GM12892 (cell line): ENCODE results near the gene UGT1A3. TPM values are rescaled to one million over a fixed set of nuclear protein-coding genes. Genes with fewer than 3 reads are reported as not detected.

Experiments used
- DNase-seq: peaks from one replicate; pipeline ENCODE4 v3.0.0; 2011; ENCODE audit not compliant: insufficient read length
- FAIRE-seq: peaks from 2 replicates; lab custom pipeline; 2011; peaks lifted over from hg19 to GRCh38; lab: Jason Lieb, UNC
- POLR2A ChIP-seq: IDR thresholded peaks from 2 replicates; pipeline ENCODE4 v1.6.1; 2011; ENCODE audit warnings: low read depth, low read length, control low read depth
- POLR2AphosphoS5 ChIP-seq: IDR thresholded peaks from 2 replicates; pipeline ENCODE4 v1.6.1; 2011; ENCODE audit warnings: low read depth, low read length, control low read depth
- TAF1 ChIP-seq: IDR thresholded peaks from 2 replicates; pipeline ENCODE4 v1.6.1; 2011; ENCODE audit warnings: low read depth, mild to moderate bottlenecking, control low read depth, low read length, borderline replicate concordance
- polyA plus RNA-seq: library from polyadenylated mRNA; unstranded; fragments of >200 nt; gene quantifications from one replicate; pipeline ENCODE4 v1.2.1, GENCODE V29; 2012; ENCODE audit warnings: missing spikeins, inconsistent platforms; ENCODE audit not compliant: missing spikeins

UGT1A3 gene
- polyA plus RNA-seq: not detected

- TF ChIP-seq TAF1 (no peak), POLR2A (no peak), POLR2AphosphoS5 (no peak)
- DNase-seq (no peak), FAIRE-seq (no peak)
Measured at GRCh38 chr2:233728723-233729301, at the start of gene UGT1A3. UGT1A3 (plus strand) TSS chr2:233729042; CDS start chr2:233729127, 85 bp downstream.

DNA sequence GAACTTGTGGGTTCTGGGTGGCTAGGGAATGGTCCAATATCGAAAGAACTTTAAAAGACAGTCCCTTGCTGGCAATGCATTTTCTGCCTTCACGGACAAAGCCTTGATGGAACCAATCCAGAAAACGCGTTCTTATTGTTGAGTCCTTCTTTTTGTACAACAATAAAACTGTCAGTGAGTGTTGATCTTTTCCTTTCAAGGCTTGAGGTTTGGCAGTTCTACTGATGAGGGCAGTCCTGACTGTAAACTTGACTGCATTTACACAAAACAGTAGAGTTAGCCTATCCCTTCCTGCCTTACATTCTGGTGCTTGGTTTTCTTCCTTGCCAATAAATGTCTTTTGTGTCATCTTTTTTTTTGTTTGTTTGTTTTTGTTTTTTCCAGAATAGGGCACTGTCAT is 49.6 kb upstream of the UGT1A3 start:
- DNase-seq (no peak), FAIRE-seq (no peak)
- no peak for TF ChIP-seq POLR2A
- no peak for TF ChIP-seq POLR2AphosphoS5
- no peak for TF ChIP-seq TAF1

DNA sequence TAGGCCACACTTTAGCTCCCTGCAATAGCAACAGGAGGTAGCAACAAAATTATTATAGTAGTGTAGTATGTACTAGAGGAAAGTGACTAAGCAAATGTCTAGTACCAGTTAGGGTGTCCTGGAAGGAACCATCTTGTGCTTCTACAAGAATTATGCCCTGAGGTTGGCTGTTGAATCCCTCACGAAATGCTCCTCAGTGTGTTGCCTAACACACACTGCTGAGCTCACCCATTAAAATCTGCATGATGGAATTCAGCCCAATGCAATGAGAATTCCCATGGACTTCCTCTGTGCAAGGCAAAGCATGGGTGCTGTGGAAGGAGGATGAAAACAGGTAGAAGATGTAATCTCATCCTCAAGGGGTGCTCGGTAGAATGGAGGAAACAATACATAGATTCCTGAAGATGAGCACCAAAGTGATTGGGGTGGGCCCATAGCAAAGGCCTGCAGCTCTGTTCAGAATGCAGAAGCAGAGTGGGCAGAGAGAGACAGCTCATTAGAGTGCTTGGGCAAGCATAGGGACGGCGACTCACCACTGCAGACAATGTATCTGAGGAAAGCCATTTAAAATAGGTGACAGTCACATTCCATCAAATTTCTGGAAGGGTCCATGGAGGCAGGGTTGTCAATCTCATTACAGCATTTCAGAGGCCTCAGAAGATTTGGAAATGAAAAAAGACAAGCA is 48.3 kb upstream of the UGT1A3 start:
- TF ChIP-seq POLR2A (no peak), TAF1 (no peak), POLR2AphosphoS5 (no peak)
- FAIRE-seq (no peak), DNase-seq (no peak)

DNA sequence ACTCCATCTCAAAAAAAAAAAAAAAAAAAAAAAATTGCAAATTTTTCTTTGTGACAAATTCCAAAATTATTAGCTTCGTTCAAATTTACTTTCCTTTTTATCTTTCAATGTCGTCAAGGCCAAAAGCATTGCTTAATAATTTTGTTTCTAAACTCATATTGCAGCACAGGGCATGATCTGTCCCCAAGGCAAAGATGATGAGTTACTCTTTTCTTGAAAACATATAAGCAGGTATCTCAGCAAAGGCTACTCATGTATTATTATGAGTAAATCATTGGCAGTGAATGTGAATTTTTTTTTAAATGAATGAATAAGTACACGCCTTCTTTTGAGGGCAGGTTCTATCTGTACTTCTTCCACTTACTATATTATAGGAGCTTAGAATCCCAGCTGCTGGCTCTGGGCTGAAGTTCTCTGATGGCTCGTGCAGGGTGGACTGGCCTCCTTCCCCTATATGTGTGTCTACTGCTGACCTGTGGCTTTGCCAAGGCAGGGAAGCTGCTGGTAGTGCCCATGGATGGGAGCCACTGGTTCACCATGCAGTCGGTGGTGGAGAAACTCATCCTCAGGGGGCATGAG is 47.2 kb upstream of the UGT1A3 start, which contains the start of gene UGT1A7:
TSS of gene UGT1A7 (plus strand) at position 381 of the 579 bp plus-strand sequence. CDS start at position 418, 37 bp downstream.
- no peak for DNase-seq
- FAIRE-seq: no peak
- TF ChIP-seq POLR2A (no peak), POLR2AphosphoS5 (no peak), TAF1 (no peak)

- TF ChIP-seq POLR2AphosphoS5: no peak
- TF ChIP-seq POLR2A: no peak
- TF ChIP-seq TAF1: no peak
- FAIRE-seq: no peak
- DNase-seq: no peak
Measured at GRCh38 chr2:233684640-233685039, 44.2 kb upstream of the UGT1A3 start.

DNA sequence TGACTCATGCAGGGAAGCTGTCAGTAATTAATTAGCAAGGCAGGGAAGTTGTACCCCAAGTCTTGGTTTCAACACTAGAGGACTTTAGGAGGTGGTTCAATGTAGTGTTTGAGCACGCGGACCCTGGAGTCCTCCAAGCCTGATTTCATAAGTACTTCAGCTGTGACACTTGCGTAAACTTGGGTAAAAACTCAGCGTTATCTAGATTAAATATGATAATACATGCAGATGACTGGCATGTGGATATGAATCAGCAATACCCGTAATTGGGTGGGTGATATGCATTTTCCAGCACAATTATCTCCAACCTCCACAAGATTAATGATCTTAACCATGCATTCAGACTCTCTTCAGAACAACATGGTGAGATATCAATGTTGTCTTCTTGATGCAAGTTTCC is 41.9 kb upstream of the UGT1A3 start:
- DNase-seq (no peak), FAIRE-seq (no peak)
- TF ChIP-seq TAF1 (no peak), POLR2A (no peak), POLR2AphosphoS5 (no peak)

- FAIRE-seq: no peak
- DNase-seq: no peak
- no peak for TF ChIP-seq POLR2AphosphoS5
- TF ChIP-seq POLR2A: no peak
- TF ChIP-seq TAF1: no peak
Measured at GRCh38 chr2:233688341-233688740, 40.5 kb upstream of the UGT1A3 start.

DNA sequence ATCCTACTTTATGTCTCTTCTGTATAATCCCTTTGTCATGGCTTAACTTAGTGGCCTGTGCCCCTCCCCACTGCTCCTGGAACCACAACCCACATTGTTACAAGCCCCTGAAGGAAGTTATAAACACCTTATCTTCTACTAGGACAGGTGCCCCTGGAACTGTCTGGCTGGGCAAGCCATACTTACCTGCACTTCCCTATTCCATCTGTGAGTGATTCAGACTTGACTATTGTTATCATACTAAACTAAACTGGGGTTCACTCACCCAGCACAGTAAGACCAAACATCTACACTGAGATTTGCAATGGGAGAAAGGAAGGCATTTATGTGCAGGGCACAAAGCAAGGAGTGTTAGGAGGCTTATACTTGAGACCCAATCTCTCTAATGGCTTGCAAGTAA is 39.8 kb upstream of the UGT1A3 start:
- no peak for TF ChIP-seq POLR2AphosphoS5
- FAIRE-seq: no peak
- no peak for DNase-seq

- no peak for FAIRE-seq
- no peak for TF ChIP-seq TAF1
- no peak for TF ChIP-seq POLR2AphosphoS5
- no peak for TF ChIP-seq POLR2A
- no peak for DNase-seq
Measured at GRCh38 chr2:233689501-233689900, 39.3 kb upstream of the UGT1A3 start.

- DNase-seq (no peak), FAIRE-seq (no peak)
- TF ChIP-seq TAF1 (no peak), POLR2A (no peak), POLR2AphosphoS5 (no peak)
Measured at GRCh38 chr2:233690444-233690843, 38.4 kb upstream of the UGT1A3 start.

DNA sequence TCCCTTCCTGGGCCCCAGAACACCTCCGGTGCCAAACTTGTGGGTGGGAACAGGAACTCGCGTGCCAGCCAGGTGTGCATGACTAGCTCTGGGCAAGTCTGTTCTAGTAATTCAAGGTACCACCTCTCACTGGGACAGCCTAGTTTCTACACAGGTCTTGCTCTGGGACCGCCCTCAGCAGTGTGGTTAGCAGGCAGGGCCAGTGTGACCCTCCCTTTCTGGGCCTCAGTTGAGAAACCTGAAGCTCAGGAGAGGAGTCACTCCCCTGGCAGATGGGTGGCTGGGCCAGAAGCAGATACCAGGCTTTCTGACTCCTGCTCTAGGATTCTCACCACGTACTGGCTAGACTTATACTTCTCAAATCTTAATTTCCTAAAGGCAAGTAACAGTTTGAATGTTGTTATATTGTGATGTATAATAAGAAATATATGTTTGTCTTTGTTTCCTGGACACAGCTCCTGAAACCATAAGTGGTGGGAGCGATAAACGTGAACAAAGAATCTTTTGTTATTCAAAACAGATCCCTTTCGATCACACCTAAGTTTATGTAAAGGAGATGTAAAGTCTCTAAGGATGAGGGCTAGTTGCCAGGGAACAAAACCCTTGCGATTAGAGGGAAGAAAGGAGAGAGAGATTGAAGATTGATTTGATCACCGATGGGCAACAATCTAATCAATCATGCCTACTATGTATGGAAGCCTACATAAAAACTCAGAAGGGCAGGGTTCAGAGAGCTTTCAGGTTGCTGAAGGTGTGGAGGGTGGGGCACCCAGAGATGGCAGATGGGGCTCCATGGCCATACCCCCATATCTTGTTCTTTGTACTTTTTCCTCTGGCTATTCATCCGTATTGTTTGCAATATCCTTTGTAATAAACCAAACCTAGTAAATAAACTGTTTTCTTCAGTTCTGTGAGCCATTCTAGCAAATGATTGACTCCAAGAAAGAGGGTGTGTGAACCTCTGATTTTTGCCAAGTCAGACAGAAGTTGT is 37.1 kb upstream of the UGT1A3 start:
- DNase-seq: no peak
- no peak for FAIRE-seq
- TF ChIP-seq POLR2AphosphoS5: no peak
- no peak for TF ChIP-seq TAF1
- no peak for TF ChIP-seq POLR2A
